H1 (cell line): ENCODE results near the gene KCNJ12. TPM values are rescaled to one million over a fixed set of nuclear protein-coding genes. Genes with fewer than 3 reads are reported as not detected.

ENCODE experiments used
- CTCF ChIA-PET: fragments of 300-600 bp; sonication (Branson Sonifier 250); formaldehyde crosslinking; loops from one replicate; lab custom pipeline; 2021; ENCODE audit not compliant: partially characterized antibody; lab: Charles Lee
- POLR2A ChIA-PET: fragments of 300-600 bp; sonication (Branson Sonifier 250); formaldehyde crosslinking; loops from one replicate; lab custom pipeline; 2021; ENCODE audit warnings: inconsistent platforms; ENCODE audit not compliant: partially characterized antibody; lab: Charles Lee
- DNase-seq, 2 experiments: peaks; one replicate each; pipeline versions ENCODE4 v3.0.0 to v3.0.0-alpha.2; 2010 to 2022; ENCODE audit warnings: low spot score in 2 of 2, low read depth in 1 of 2, mixed read lengths in 1 of 2
- FAIRE-seq: peaks from 2 replicates; lab custom pipeline; 2011; peaks lifted over from hg19 to GRCh38; lab: Jason Lieb, UNC
- H2AFZ ChIP-seq: 2 replicates; pipeline ENCODE4 v1.8.1; 2012; ENCODE audit warnings: low read length, inconsistent platforms
- H2AK5ac ChIP-seq: 2 replicates; pipeline ENCODE4 v1.6.1; 2013; ENCODE audit warnings: low read depth, low read length
- H2BK120ac ChIP-seq: replicated peaks from 2 replicates; pipeline ENCODE3; 2013; ENCODE audit warnings: low read depth, low read length, inconsistent platforms
- H2BK12ac ChIP-seq: 2 replicates; pipeline ENCODE4 v1.6.1; 2013; ENCODE audit warnings: low read depth, low read length
- H2BK15ac ChIP-seq: 2 replicates; pipeline ENCODE4 v1.6.1; 2013; ENCODE audit warnings: low read length
- H2BK20ac ChIP-seq: 2 replicates; pipeline ENCODE4 v1.6.1; 2013; ENCODE audit warnings: low read length
- H2BK5ac ChIP-seq: 2 replicates; pipeline ENCODE4 v1.6.1; 2013; ENCODE audit warnings: low read depth, low read length
- H3K14ac ChIP-seq: 2 replicates; pipeline ENCODE4 v1.6.1; 2013; ENCODE audit warnings: inconsistent platforms; ENCODE audit not compliant: insufficient read length
- H3K18ac ChIP-seq: 2 replicates; pipeline ENCODE4 v1.6.1; 2013; ENCODE audit warnings: low read length; ENCODE audit errors: extremely low read depth
- H3K23ac ChIP-seq: 2 replicates; pipeline ENCODE4 v1.6.1; 2013; ENCODE audit warnings: inconsistent platforms; ENCODE audit not compliant: insufficient read length
- H3K23me2 ChIP-seq: 2 replicates; pipeline ENCODE4 v1.6.1; 2013; ENCODE audit warnings: low read depth, low read length
- H3K27ac ChIP-seq: 2 replicates; pipeline ENCODE4 v1.6.1; 2011; ENCODE audit warnings: low read depth, low read length, inconsistent platforms
- H3K27me3 ChIP-seq, 4 experiments: replicated peaks in 1 of 4; 1 replicate in 1 of 4; 2 replicates in 3 of 4; pipeline versions ENCODE4 v1.6.1 to v1.8.1; 2011 to 2013; ENCODE audit warnings: low read length in 3 of 4, mild to moderate bottlenecking in 3 of 4, inconsistent platforms in 2 of 4, mixed read lengths in 2 of 4, moderate library complexity in 1 of 4; ENCODE audit not compliant: control insufficient read depth in 3 of 4, insufficient read depth in 3 of 4; ENCODE audit errors: extremely low read depth in 1 of 4
- H3K36me3 ChIP-seq, 4 experiments: 2 replicates each; pipeline versions ENCODE4 v1.6.1 to v1.8.1; 2011 to 2013; ENCODE audit warnings: mild to moderate bottlenecking in 4 of 4, low read length in 3 of 4, moderate library complexity in 2 of 4, control low read depth in 1 of 4, inconsistent platforms in 1 of 4; ENCODE audit not compliant: insufficient read depth in 4 of 4, control insufficient read depth in 2 of 4
- H3K4ac ChIP-seq: replicated peaks from 2 replicates; pipeline ENCODE3; 2013; ENCODE audit warnings: low read length, low read depth, mixed read lengths, inconsistent platforms; ENCODE audit not compliant: insufficient read length
- H3K4me1 ChIP-seq, 4 experiments: replicated peaks in 1 of 4; 1 replicate in 1 of 4; 2 replicates in 3 of 4; pipeline versions ENCODE4 v1.6.1 to v1.8.1; 2011 to 2013; ENCODE audit warnings: low read length in 3 of 4, inconsistent platforms in 2 of 4, mixed read lengths in 1 of 4; ENCODE audit not compliant: insufficient read depth in 4 of 4, control insufficient read depth in 3 of 4
- H3K4me2 ChIP-seq, 2 experiments: 2 replicates each; pipeline versions ENCODE4 v1.6.1 to v1.8.1; 2011 to 2013; ENCODE audit warnings: low read depth in 2 of 2, low read length in 2 of 2, control low read depth in 1 of 2, inconsistent platforms in 1 of 2, mild to moderate bottlenecking in 1 of 2; ENCODE audit not compliant: insufficient read depth in 1 of 2
- H3K4me3 ChIP-seq, 4 experiments: fragments of 200-600, 300-600 bp in 1 of 4; sonication (generic), shearing (Covaris generic), sonication (Bioruptor Twin) in 1 of 4; 2 replicates each; pipeline versions ENCODE4 v1.5.1 to v1.8.1; 2011 to 2016; ENCODE audit warnings: low read length in 4 of 4, low read depth in 3 of 4, control low read depth in 2 of 4, inconsistent platforms in 2 of 4, mild to moderate bottlenecking in 2 of 4, mixed read lengths in 1 of 4, moderate library complexity in 1 of 4; ENCODE audit not compliant: insufficient read depth in 2 of 4; ENCODE audit errors: extremely low read depth in 1 of 4
- H3K56ac ChIP-seq: replicated peaks from 2 replicates; pipeline ENCODE3; 2013; ENCODE audit warnings: low read depth, mild to moderate bottlenecking, mixed read lengths, low read length, inconsistent platforms; ENCODE audit not compliant: insufficient read length
- H3K79me1 ChIP-seq: 2 replicates; pipeline ENCODE4 v1.6.1; 2013; ENCODE audit warnings: low read depth, low read length, control low read depth
- H3K79me2 ChIP-seq, 2 experiments: 2 replicates each; pipeline versions ENCODE4 v1.6.1 to v1.8.1; 2012 to 2013; ENCODE audit warnings: low read length in 2 of 2, mild to moderate bottlenecking in 2 of 2, inconsistent platforms in 1 of 2; ENCODE audit not compliant: insufficient read depth in 2 of 2, control insufficient read depth in 1 of 2
- H3K9ac ChIP-seq, 4 experiments: replicated peaks in 1 of 4; 1 replicate in 1 of 4; 2 replicates in 3 of 4; pipeline versions ENCODE4 v1.6.1 to v1.8.1; 2011 to 2013; ENCODE audit warnings: low read depth in 3 of 4, low read length in 3 of 4, control low read depth in 2 of 4, mild to moderate bottlenecking in 2 of 4, moderate library complexity in 2 of 4, inconsistent platforms in 1 of 4; ENCODE audit errors: extremely low read depth in 1 of 4
- H3K9me3 ChIP-seq, 2 experiments: 2 replicates each; pipeline versions ENCODE4 v1.6.1 to v1.8.1; 2012 to 2013; ENCODE audit warnings: mild to moderate bottlenecking in 2 of 2, moderate library complexity in 2 of 2, control low read depth in 1 of 2, inconsistent platforms in 1 of 2, low read depth in 1 of 2, low read length in 1 of 2, mixed read lengths in 1 of 2; ENCODE audit not compliant: insufficient read depth in 2 of 2
- H4K20me1 ChIP-seq, 2 experiments: replicated peaks in 1 of 2; 2 replicates each; pipeline versions ENCODE3 to v1.8.1; 2011 to 2013; ENCODE audit warnings: inconsistent platforms in 2 of 2, low read length in 2 of 2, mild to moderate bottlenecking in 1 of 2; ENCODE audit not compliant: insufficient read depth in 2 of 2, control insufficient read depth in 1 of 2
- H4K5ac ChIP-seq: 2 replicates; pipeline ENCODE4 v1.6.1; 2013; ENCODE audit warnings: low read length, low read depth, mixed read lengths, inconsistent platforms; ENCODE audit not compliant: insufficient read length
- H4K8ac ChIP-seq: 2 replicates; pipeline ENCODE4 v1.8.0; 2013; ENCODE audit warnings: mild to moderate bottlenecking, moderate library complexity, low read length, inconsistent platforms; ENCODE audit not compliant: insufficient read depth; ENCODE audit errors: extremely low read depth
- H4K91ac ChIP-seq: replicated peaks from 2 replicates; pipeline ENCODE3; 2013; ENCODE audit warnings: low read length, mixed read lengths, inconsistent platforms; ENCODE audit not compliant: insufficient read length
- BACH1 ChIP-seq: IDR thresholded peaks from 2 replicates; pipeline ENCODE4 v1.6.1; 2012; ENCODE audit warnings: low read length, improper control_type of control experiment
- CBX8 ChIP-seq: fragments of 300-800, 300-1000 bp; sonication (generic); IDR thresholded peaks from 2 replicates; pipeline ENCODE4 v1.7.1; 2016; ENCODE audit warnings: low read depth, low read length, borderline replicate concordance
- CEBPB ChIP-seq: IDR thresholded peaks from 2 replicates; pipeline ENCODE4 v1.6.1; 2012; ENCODE audit warnings: low read depth, low read length
- CHD2 ChIP-seq: IDR thresholded peaks from 2 replicates; pipeline ENCODE4 v1.6.1; 2012; ENCODE audit warnings: low read length, improper control_type of control experiment
- CTBP2 ChIP-seq: IDR thresholded peaks from 2 replicates; pipeline ENCODE4 v1.7.0; 2011; ENCODE audit warnings: borderline replicate concordance, mild to moderate bottlenecking, moderate library complexity, mixed read lengths, low read length; ENCODE audit not compliant: insufficient read depth, insufficient read length
- GABPA ChIP-seq: IDR thresholded peaks from 2 replicates; pipeline ENCODE4 v1.6.1; 2011; ENCODE audit warnings: mild to moderate bottlenecking, low read length, moderate library complexity, borderline replicate concordance; ENCODE audit not compliant: insufficient read depth
- HDAC2 ChIP-seq, 2 experiments: fragments of 300-600 bp in 1 of 2; sonication (generic) in 1 of 2; IDR thresholded peaks; 2 replicates each; pipeline ENCODE4 v1.6.1; 2011 to 2012; ENCODE audit warnings: low read depth in 2 of 2, low read length in 2 of 2, mild to moderate bottlenecking in 2 of 2, moderate library complexity in 2 of 2, borderline replicate concordance in 1 of 2, inconsistent platforms in 1 of 2
- NANOG ChIP-seq: IDR thresholded peaks from 2 replicates; pipeline ENCODE4 v1.6.1; 2011; ENCODE audit warnings: low read length, low read depth, mild to moderate bottlenecking, inconsistent platforms; ENCODE audit not compliant: insufficient read depth, poor library complexity, severe bottlenecking
- SP2 ChIP-seq: IDR thresholded peaks from 2 replicates; pipeline ENCODE4 v1.6.1; 2012; ENCODE audit warnings: mild to moderate bottlenecking, low read length, inconsistent platforms
- SP4 ChIP-seq: IDR thresholded peaks from 2 replicates; pipeline ENCODE4 v1.6.1; 2012; ENCODE audit warnings: low read length, inconsistent platforms
- TAF7 ChIP-seq: optimal IDR thresholded peaks from 2 replicates; pipeline ENCODE3; 2011; ENCODE audit warnings: low read depth, mild to moderate bottlenecking, inconsistent platforms, low read length, moderate library complexity, borderline replicate concordance
- TCF12 ChIP-seq: IDR thresholded peaks from 2 replicates; pipeline ENCODE4 v1.6.1; 2011; ENCODE audit warnings: low read depth, mild to moderate bottlenecking, low read length
- WGBS, 2 experiments: shearing (Covaris generic) in 1 of 2; methylation state at CpG; one replicate each; pipeline versions ENCODE4 v1.1.6 to v1.1.7; 2013 to 2015; ENCODE audit warnings: low lambda C conversion rate in 2 of 2, mixed read lengths in 2 of 2, inconsistent platforms in 1 of 2, low coverage in 1 of 2, missing lambda C conversion rate in 1 of 2; ENCODE audit not compliant: insufficient replicate concordance in 2 of 2, insufficient coverage in 1 of 2, insufficient read length in 1 of 2; ENCODE audit errors: extremely low coverage in 1 of 2, missing lambda C conversion rate in 1 of 2; 5-methylcytosine and 5-hydroxymethylcytosine counted together
- polyA plus RNA-seq, 7 experiments: library from polyadenylated mRNA; depleted of rRNA in 3 of 7; stranded (reverse) in 5 of 7; unstranded in 2 of 7; fragments of >200 nt in 5 of 7; fragments of 200-250 nt in 2 of 7; gene quantifications; 1 replicate in 5 of 7; 2 replicates in 1 of 7; 4 replicates in 1 of 7; pipeline versions ENCODE4 v1.2.1 to v1.2.3, GENCODE V29; 2011 to 2013; ENCODE audit warnings: missing spikeins in 2 of 7, mixed read lengths in 2 of 7
- total RNA-seq: library from RNA; stranded (reverse); fragmentation: NEBNext Ultra II Directional; extraction: Animal tissue kit (Norgen Biotek cat#: 25700); gene quantifications from 2 replicates; pipeline ENCODE4 v1.2.1, GENCODE V29; 2021
- TF ChIP-seq, protein P1 (sequence below): IDR thresholded peaks from 2 replicates; pipeline ENCODE4 v1.6.1; 2011; ENCODE audit warnings: low read length, improper control_type of control experiment

KCNJ12 gene
- total and polyA plus RNA-seq, 2 of the 8 experiments (the other 6 are each of a cell fraction or from before 2014, with no cell fraction given): 1.2 to 1.5 TPM

DNA sequence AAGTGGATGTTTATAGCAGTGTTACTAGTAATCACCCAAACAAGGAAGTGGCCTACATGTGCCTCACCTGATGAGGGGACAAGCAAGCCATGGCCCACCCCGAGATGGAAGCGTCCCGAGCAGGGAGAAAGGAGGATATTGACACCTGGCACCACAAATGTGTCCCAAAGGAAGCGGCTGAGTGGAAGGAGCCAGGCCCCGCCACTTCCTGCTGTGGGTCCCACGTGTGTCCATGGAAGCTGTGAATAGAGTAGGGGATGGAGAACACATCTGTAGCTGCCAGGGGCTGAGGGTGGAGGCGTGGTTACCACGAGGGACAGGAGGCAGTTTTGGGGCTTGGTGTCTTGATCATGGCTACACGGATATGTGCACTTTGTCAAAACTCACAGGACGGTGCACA, 49.2 kb downstream of the KCNJ12 start:
- Histone ChIP-seq H3K4me2 (no peak overlapping the region), H4K5ac (no peak overlapping the region), H2AFZ (no peak overlapping the region), H2BK5ac (no peak overlapping the region), H3K23ac (no peak overlapping the region), H3K27ac (no peak overlapping the region), H3K79me2 (no peaks in the 10 kb centered on the region), H2BK12ac (no peak overlapping the region), H2BK20ac (no peak overlapping the region), H3K14ac (no peak overlapping the region), H4K20me1 (no peaks in the 10 kb centered on the region), H2AK5ac (no peak overlapping the region), H3K27me3 (no peaks in the 10 kb centered on the region), H3K9me3 (peaks cover 0 to 7% of the 10 kb centered on the region in 2 experiments; a peak in 1 of 4 replicates), H3K4me3 (no peak overlapping the region), H3K79me1 (no peaks in the 10 kb centered on the region), H3K4me1 (no peaks in the 10 kb centered on the region), H4K8ac (no peak overlapping the region), H2BK15ac (no peak overlapping the region), H3K4ac (no peak overlapping the region), H3K36me3 (no peaks in the 10 kb centered on the region), H3K56ac (no peak overlapping the region), H3K18ac (no peak overlapping the region), H2BK120ac (no peak overlapping the region), H3K23me2 (no peaks in the 10 kb centered on the region), H3K9ac (no peak overlapping the region), H4K91ac (no peak overlapping the region)
- DNase-seq: no peak
- FAIRE-seq: no peak
- POLR2A ChIA-PET: no interaction called here
- CTCF ChIA-PET: no interaction called here
- 80% methylated on average over 10 of the region's 10 CpGs; no CpG with 5 or more reads in 1 of the 2 experiments for WGBS, 2 experiments
- TF ChIP-seq GABPA (no peak), CEBPB (no peak), CBX8 (no peak), BACH1 (no peak), TAF7 (no peak), CTBP2 (no peak), SP4 (no peak), NANOG (no peak), HDAC2 (IDR thresholded peaks at IDR 0.05; ENCODE audit: borderline replicate concordance in 1 of 2, low read depth in 2 of 2, low read length in 2 of 2) (no peak), TCF12 (no peak), CHD2 (no peak), SP2 (no peak)
- TF ChIP-seq, protein P1, sequence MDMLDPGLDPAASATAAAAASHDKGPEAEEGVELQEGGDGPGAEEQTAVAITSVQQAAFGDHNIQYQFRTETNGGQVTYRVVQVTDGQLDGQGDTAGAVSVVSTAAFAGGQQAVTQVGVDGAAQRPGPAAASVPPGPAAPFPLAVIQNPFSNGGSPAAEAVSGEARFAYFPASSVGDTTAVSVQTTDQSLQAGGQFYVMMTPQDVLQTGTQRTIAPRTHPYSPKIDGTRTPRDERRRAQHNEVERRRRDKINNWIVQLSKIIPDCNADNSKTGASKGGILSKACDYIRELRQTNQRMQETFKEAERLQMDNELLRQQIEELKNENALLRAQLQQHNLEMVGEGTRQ: no peak
